WI38 (cell line): ENCODE data around the gene UVRAG.

Experiments used
- H3K4me3 ChIP-seq: 2 replicates; pipeline ENCODE4 v1.5.1; 2011; ENCODE audit warnings: low read depth, mild to moderate bottlenecking, control low read depth, low read length
- TF ChIP-seq, protein P1 (sequence below): IDR thresholded peaks from 2 replicates; pipeline ENCODE4 v1.5.1; 2012; ENCODE audit warnings: low read depth, mild to moderate bottlenecking, control low read depth, low read length

UVRAG gene

DNA sequence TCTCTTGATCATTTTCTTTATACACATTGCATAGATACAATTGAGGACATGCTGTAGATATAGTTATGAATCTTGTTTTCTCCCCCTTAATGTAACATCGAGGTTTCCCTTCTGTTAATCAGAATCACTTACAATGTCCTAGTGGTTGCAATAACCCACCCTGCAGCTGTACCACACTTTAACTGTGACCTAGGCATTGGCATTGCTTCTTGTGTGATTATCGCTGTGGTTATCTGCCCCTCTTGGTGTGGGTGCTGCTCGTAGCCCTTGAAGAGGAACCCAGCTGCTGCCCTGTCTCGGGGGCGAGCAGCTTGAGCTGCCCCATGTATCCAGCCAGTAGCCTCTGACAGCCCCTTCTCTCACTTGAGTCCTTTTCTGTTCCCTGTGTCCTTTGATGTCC, 44.9 kb upstream of the UVRAG start:
- TF ChIP-seq, protein P1, sequence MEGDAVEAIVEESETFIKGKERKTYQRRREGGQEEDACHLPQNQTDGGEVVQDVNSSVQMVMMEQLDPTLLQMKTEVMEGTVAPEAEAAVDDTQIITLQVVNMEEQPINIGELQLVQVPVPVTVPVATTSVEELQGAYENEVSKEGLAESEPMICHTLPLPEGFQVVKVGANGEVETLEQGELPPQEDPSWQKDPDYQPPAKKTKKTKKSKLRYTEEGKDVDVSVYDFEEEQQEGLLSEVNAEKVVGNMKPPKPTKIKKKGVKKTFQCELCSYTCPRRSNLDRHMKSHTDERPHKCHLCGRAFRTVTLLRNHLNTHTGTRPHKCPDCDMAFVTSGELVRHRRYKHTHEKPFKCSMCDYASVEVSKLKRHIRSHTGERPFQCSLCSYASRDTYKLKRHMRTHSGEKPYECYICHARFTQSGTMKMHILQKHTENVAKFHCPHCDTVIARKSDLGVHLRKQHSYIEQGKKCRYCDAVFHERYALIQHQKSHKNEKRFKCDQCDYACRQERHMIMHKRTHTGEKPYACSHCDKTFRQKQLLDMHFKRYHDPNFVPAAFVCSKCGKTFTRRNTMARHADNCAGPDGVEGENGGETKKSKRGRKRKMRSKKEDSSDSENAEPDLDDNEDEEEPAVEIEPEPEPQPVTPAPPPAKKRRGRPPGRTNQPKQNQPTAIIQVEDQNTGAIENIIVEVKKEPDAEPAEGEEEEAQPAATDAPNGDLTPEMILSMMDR = no peak
- no peak overlapping the region for H3K4me3 ChIP-seq

DNA sequence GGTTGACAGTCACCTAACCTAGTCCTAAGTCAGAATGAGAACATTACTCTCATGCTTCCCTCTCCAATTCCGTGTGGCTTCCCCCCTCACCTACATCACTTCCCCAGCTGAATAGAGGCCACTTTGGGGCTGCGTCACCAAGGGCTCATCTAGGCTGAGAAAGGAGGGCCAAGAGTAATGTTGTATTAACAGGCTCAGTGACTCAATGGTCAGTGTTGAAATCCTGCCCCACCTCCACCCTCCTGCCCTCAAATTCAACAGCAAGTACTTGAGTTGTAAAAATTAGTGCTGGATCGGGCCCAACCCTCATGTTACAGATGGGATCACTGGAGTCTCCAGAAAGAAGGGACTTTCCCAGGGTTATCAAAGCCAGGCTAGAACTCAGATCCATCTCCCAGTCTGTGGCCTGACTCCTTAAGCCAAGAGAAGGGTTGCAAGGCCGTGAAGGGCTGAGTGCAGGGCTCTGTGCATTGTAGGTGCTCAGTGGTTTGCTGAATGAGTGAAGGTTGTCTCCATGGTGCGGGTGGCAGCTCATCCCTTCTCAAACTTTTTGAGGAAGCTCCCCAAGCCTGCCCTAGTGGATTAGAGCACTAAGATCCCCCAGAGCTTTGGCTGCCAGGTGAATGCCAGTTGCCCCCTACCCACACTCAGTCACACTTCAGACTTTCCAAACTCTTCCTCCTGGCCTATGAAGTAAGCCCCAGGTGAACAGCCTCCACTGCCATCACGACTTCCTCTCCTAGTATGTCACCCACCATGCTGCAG, 43.2 kb upstream of the UVRAG start:
- no peak overlapping the region for H3K4me3 ChIP-seq
- TF ChIP-seq, protein P1 = no peak

DNA sequence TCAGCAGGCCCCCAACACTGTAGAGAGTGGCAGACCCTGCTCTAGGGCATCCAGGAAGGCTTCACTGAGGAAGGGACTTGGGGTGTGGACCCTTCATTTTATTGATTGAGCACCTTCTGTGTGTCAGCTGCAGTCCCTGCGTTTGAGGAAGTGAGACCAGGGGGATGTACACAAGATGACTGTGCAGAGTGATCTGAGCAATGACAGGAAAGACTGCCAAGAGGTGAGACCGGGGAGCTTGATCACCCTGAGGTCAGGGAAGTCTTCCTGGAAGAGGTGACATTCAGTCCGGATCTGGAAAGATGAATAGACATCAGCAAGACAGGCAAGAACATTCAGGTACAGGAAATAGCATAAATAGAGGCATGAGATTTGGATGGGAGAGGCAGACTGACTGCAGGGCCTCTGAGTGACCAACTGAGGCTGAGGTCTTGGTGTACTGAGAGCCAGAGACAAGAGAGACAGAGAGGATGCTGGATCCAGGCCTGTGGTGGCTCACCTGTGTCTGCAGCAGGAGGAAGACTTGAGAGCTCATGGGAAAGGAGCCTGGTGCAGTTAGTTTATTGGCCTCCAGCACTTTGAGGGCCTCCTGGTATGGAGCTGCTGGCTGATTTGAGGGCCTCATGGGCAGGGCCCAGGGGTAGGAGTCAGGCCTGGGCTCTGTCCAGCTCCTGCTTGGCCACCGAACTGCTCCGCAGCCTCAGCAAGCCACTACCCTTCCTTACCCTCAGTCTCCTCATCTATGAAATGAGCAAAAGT, 41.2 kb upstream of the UVRAG start:
- no peak overlapping the region for H3K4me3 ChIP-seq
- TF ChIP-seq, protein P1 = no peak

DNA sequence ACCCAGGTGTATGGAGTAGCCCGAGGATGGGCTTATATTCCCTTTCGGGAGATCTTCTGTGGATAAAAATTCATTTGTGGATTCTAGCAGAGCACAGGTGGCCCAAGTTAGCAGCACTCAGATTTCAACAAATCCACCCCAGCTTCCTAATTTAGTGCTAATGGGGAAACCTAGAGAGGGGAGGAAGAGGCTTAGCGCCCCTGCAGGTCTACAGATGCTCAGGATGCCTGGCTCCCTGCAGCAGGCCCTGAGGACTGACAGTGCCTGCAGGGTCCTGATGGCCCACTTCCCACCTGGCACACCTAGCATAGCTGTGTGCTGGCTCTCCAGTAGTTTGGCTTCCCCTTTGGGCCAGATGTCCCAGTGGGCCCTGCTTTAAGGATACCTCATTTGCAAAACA, 40.0 kb upstream of the UVRAG start:
- no peak overlapping the region for H3K4me3 ChIP-seq
- TF ChIP-seq, protein P1 = no peak

DNA sequence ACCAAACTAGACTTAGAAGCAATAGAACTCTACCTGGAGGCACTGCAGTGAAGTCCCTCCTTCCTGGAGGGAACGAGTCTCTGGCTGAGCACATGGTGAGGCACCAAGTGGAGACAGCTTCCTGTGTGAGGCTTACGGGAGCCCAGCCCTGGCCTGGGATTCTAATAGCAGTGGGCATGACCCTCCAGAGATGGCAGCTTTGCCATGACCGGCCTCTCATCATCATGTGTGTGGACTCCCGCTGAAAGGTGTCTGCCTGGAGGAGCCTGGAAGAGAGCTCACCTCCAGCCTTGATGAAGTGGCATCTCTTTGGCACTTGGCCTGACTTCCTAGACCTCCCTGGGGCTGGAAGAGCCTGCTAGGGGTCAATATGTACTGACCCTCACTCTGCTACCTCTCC, 38.5 kb upstream of the UVRAG start:
- no peak overlapping the region for H3K4me3 ChIP-seq
- TF ChIP-seq, protein P1 = no peak

DNA sequence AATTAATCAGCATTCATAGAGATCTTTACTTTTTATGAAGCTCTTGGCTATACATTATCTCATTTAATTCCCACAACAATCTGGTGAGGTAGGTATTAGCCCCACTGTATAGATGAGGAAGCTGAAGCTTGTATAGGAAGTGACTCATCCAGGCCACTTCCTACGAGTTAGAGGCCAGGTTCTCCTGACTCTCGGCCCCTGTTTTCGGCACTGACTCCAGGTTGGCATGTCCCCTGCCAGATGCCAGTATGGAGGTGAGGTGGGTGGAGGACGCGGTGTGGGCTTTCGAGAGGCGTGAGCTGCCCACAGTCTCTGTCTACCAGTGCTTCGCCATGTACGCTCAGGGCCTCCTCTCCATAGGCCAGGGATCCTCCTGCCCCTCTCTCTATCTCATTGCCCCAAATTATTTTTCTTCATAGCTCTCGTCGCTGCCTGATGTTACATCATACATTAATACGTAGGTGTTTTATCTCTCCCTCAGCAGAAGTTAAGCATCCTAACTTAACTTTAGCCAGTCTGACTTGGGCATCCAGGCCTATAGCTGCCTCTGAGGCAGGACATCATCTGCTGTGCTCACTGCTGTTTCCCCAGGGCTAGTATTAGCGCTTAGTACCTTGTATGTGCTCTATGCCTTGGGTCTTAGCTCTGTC, 37.4 kb upstream of the UVRAG start:
- H3K4me3 ChIP-seq = no peak overlapping the region
- TF ChIP-seq, protein P1 = no peak

DNA sequence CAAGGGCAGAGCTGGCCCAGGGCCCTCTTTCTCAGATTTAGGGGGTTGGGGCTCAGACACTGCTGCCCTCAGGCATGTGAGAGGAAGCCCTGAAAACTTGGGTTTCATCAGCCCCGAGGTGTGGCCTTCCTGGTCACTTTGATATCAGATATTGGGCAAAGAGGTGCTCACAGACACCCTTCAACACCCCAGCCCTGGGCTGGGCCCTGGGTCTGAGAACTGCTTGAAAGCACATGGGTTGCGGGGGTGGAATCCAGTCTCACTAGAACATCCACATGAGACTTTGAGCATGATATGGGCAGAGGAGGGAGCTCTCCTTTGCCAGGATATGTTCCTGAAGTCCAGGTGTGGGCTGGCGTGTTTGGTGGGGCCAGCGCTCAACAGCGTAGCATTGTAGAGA, 36.0 kb upstream of the UVRAG start:
- TF ChIP-seq, protein P1 = no peak
- H3K4me3 ChIP-seq = no peak overlapping the region
